ENCODE data around the gene CFAP47. TPM values are rescaled to one million over a fixed set of nuclear protein-coding genes. Genes with fewer than 3 reads are reported as not detected.

CFAP47 gene
- total and polyA plus RNA-seq, 4 donors: 0.68 to 21.0 (median 4.0) TPM

- ATAC-seq (ENCODE audit: insufficient read depth, low FRiP score): no peak
Observed at GRCh38 chrX:36116222-36116621, 196.7 kb downstream of the CFAP47 start.

GRCh38 chrX:36159254-36159653, 239.7 kb downstream of the CFAP47 start:
- Histone ChIP-seq H3K4me1 (ENCODE audit: control insufficient read depth in 5 of 5, insufficient read depth in 5 of 5, low read length in 5 of 5) (no peaks in the 10 kb centered on the region), H3K9me3 (ENCODE audit: control insufficient read depth in 4 of 4, insufficient read depth in 3 of 4, low read length in 3 of 4) (no peaks in the 10 kb centered on the region), H3K27ac (ENCODE audit: low read depth in 1 of 2, low read length in 1 of 2) (no peak overlapping the region), H3K36me3 (ENCODE audit: control insufficient read depth in 4 of 4, insufficient read depth in 4 of 4, low read length in 4 of 4) (no peaks in the 10 kb centered on the region), H3K27me3 (ENCODE audit: control insufficient read depth in 3 of 3, insufficient read depth in 3 of 3, low read length in 2 of 3) (peaks cover 0 to 7% (median 0%) of the 10 kb centered on the region in 3 donors), H3K9ac (ENCODE audit: insufficient read depth in 1 of 2, low read length in 2 of 2) (no peak overlapping the region), H3K4me3 (no peak overlapping the region)
- 60 to 81% methylated on average over 7 of the region's 7 CpGs for whole genome bisulfite sequencing, 2 donors
- no peak for ATAC-seq (ENCODE audit: insufficient read depth, low FRiP score)
- no peak for TF ChIP-seq CTCF (IDR thresholded peaks at IDR 0.05; ENCODE audit: control extremely low read depth, extremely low read depth)
- no peak for DNase-seq

More at GRCh38 chrX:36116222-36116621, 196.7 kb downstream of the CFAP47 start:
- no peaks in the 10 kb centered on the region for H3K27me3 ChIP-seq (ENCODE audit: control insufficient read depth in 3 of 3, insufficient read depth in 3 of 3, low read length in 2 of 3)
- 57 to 81% methylated on average over 5 of the region's 5 CpGs for WGBS, 2 donors
- H3K27ac ChIP-seq (ENCODE audit: low read depth in 1 of 2, low read length in 1 of 2): no peak overlapping the region
- no peak overlapping the region for H3K9ac ChIP-seq (ENCODE audit: insufficient read depth in 1 of 2, low read length in 2 of 2)
- H3K4me1 ChIP-seq (ENCODE audit: control insufficient read depth in 5 of 5, insufficient read depth in 5 of 5, low read length in 5 of 5): no peaks in the 10 kb centered on the region
- peaks cover 0 to 5% (median 2%) of the 10 kb centered on the region in 4 donors for H3K9me3 ChIP-seq (ENCODE audit: control insufficient read depth in 4 of 4, insufficient read depth in 3 of 4, low read length in 3 of 4)
- H3K36me3 ChIP-seq (ENCODE audit: control insufficient read depth in 4 of 4, insufficient read depth in 4 of 4, low read length in 4 of 4): no peaks in the 10 kb centered on the region
- no peak overlapping the region for H3K4me3 ChIP-seq
- no peak for DNase-seq
- no peak for TF ChIP-seq CTCF (IDR thresholded peaks at IDR 0.05; ENCODE audit: control extremely low read depth, extremely low read depth)

GRCh38 chrX:36160081-36160480, 240.5 kb downstream of the CFAP47 start:
- no peak for DNase-seq
- Histone ChIP-seq H3K27ac (ENCODE audit: low read depth in 1 of 2, low read length in 1 of 2) (no peak overlapping the region), H3K9me3 (ENCODE audit: control insufficient read depth in 4 of 4, insufficient read depth in 3 of 4, low read length in 3 of 4) (no peaks in the 10 kb centered on the region), H3K27me3 (ENCODE audit: control insufficient read depth in 3 of 3, insufficient read depth in 3 of 3, low read length in 2 of 3) (peaks cover 0 to 7% (median 0%) of the 10 kb centered on the region in 3 donors), H3K4me1 (ENCODE audit: control insufficient read depth in 5 of 5, insufficient read depth in 5 of 5, low read length in 5 of 5) (no peaks in the 10 kb centered on the region), H3K4me3 (no peak overlapping the region), H3K9ac (ENCODE audit: insufficient read depth in 1 of 2, low read length in 2 of 2) (no peak overlapping the region), H3K36me3 (ENCODE audit: control insufficient read depth in 4 of 4, insufficient read depth in 4 of 4, low read length in 4 of 4) (no peaks in the 10 kb centered on the region)
- no peak for ATAC-seq (ENCODE audit: insufficient read depth, low FRiP score)
- TF ChIP-seq CTCF (IDR thresholded peaks at IDR 0.05; ENCODE audit: control extremely low read depth, extremely low read depth): no peak

DNA sequence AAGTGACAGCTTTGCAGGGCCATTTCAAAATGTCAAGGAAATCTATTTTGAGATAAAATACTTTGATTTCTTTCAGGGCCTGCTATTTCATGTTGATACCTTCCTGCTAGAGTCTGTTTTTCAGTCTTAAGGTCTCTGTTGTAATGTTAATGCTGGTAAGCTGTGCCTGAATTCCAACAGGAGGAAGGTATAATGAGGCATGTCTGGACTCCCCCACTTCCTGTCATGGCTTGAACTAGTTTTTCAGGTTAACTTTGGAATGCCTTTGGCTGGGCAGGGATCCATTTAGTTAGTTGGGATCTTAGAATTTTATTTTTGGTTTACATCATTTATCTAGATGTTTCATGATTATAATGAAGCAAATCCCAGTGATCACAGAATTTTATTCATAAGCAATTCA, 279.0 kb downstream of the CFAP47 start:
- H3K4me3 ChIP-seq: no peak overlapping the region
- TF ChIP-seq CTCF (IDR thresholded peaks at IDR 0.05; ENCODE audit: control extremely low read depth, extremely low read depth): no peak
- peaks cover 0 to 3% (median 0%) of the 10 kb centered on the region in 3 donors for H3K27me3 ChIP-seq (ENCODE audit: control insufficient read depth in 3 of 3, insufficient read depth in 3 of 3, low read length in 2 of 3)
- H3K9me3 ChIP-seq (ENCODE audit: control insufficient read depth in 4 of 4, insufficient read depth in 3 of 4, low read length in 3 of 4): no peaks in the 10 kb centered on the region
- no peaks in the 10 kb centered on the region for H3K36me3 ChIP-seq (ENCODE audit: control insufficient read depth in 4 of 4, insufficient read depth in 4 of 4, low read length in 4 of 4)
- no peak overlapping the region for H3K9ac ChIP-seq (ENCODE audit: insufficient read depth in 1 of 2, low read length in 2 of 2)
- DNase-seq (no peak), ATAC-seq (ENCODE audit: insufficient read depth, low FRiP score) (no peak)
- no peak overlapping the region for H3K27ac ChIP-seq (ENCODE audit: low read depth in 1 of 2, low read length in 1 of 2)
- no peaks in the 10 kb centered on the region for H3K4me1 ChIP-seq (ENCODE audit: control insufficient read depth in 5 of 5, insufficient read depth in 5 of 5, low read length in 5 of 5)

Measured in lung (tissue), 12 donors.